Hepatocyte (in vitro differentiated cells): Measurements from ENCODE around the gene FBXL13. TPM values are rescaled to one million over a fixed set of nuclear protein-coding genes. Genes with fewer than 3 reads are reported as not detected.

Source experiments
- DNase-seq: peaks from one replicate; pipeline ENCODE4 v3.0.0-alpha.2; 2016; ENCODE audit warnings: low spot score
- H2AFZ ChIP-seq: fragments of 200-600 bp; sonication (generic); 2 replicates; pipeline ENCODE4 v1.6.0; 2016; ENCODE audit warnings: antibody characterized with exemption, mild to moderate bottlenecking
- H3K27ac ChIP-seq: fragments of 200-600 bp; sonication (generic); 2 replicates; pipeline ENCODE4 v1.5.1; 2016; ENCODE audit warnings: mild to moderate bottlenecking
- H3K27me3 ChIP-seq: fragments of 200-600 bp; sonication (generic); 2 replicates; pipeline ENCODE4 v1.6.1; 2016
- H3K36me3 ChIP-seq: fragments of 200-600 bp; sonication (generic); replicated peaks from 2 replicates; pipeline ENCODE4 v1.5.1; 2016; ENCODE audit warnings: low read depth; ENCODE audit not compliant: insufficient read depth
- H3K4me1 ChIP-seq: fragments of 200-600 bp; sonication (generic); 2 replicates; pipeline ENCODE4 v1.5.1; 2016; ENCODE audit warnings: mild to moderate bottlenecking, moderate library complexity; ENCODE audit not compliant: insufficient read depth
- H3K4me2 ChIP-seq: fragments of 200-600 bp; sonication (generic); 2 replicates; pipeline ENCODE4 v1.6.0; 2016
- H3K4me3 ChIP-seq: fragments of 200-600 bp; sonication (generic); 2 replicates; pipeline ENCODE4 v1.5.1; 2016; ENCODE audit warnings: mild to moderate bottlenecking
- H3K79me2 ChIP-seq: fragments of 200-600 bp; sonication (generic); 2 replicates; pipeline ENCODE4 v1.6.0; 2017; ENCODE audit warnings: mild to moderate bottlenecking
- H3K9me2 ChIP-seq: fragments of 200-600 bp; sonication (generic); replicated peaks from 2 replicates; pipeline ENCODE4 v1.6.0; 2017; ENCODE audit warnings: mild to moderate bottlenecking; ENCODE audit not compliant: insufficient read depth
- H3K9me3 ChIP-seq: fragments of 200-600 bp; sonication (generic); 2 replicates; pipeline ENCODE4 v1.5.1; 2016; ENCODE audit warnings: low read depth, mild to moderate bottlenecking
- H4K20me1 ChIP-seq: fragments of 200-600 bp; sonication (generic); 2 replicates; pipeline ENCODE4 v1.6.0; 2016; ENCODE audit warnings: mild to moderate bottlenecking; ENCODE audit not compliant: insufficient read depth, poor library complexity, severe bottlenecking
- EZH2 ChIP-seq: fragments of 200-600 bp; sonication (generic); IDR thresholded peaks from 2 replicates; pipeline ENCODE4 v1.6.1; 2016; ENCODE audit warnings: antibody characterized with exemption, mild to moderate bottlenecking, borderline replicate concordance
- EZH2phosphoT487 ChIP-seq: fragments of 200-600 bp; sonication (generic); IDR thresholded peaks from one replicate; pipeline ENCODE4 v1.6.1; 2018; ENCODE audit warnings: antibody characterized with exemption, mild to moderate bottlenecking, low read depth, moderate library complexity; ENCODE audit not compliant: unreplicated experiment, severe bottlenecking
- WGBS: methylation state at CpG from one replicate; pipeline ENCODE4 v1.1.6; 2016; ENCODE audit warnings: low lambda C conversion rate; ENCODE audit errors: missing lambda C conversion rate; 5-methylcytosine and 5-hydroxymethylcytosine counted together
- polyA plus RNA-seq: library from polyadenylated mRNA; unstranded; fragments of >200 nt; fragmentation: Nextera tagmentation; extraction: Ambion mirVana; gene quantifications from 2 replicates; pipeline ENCODE4 v1.2.1, GENCODE V29; 2016
- total RNA-seq: library from RNA; depleted of rRNA; stranded (reverse); fragments of >200 nt; gene quantifications from 2 replicates; pipeline ENCODE4 v1.2.3, GENCODE V29; 2014
- TF ChIP-seq, protein P1 (sequence below): fragments of 200-600 bp; sonication (generic); IDR thresholded peaks from 2 replicates; pipeline ENCODE4 v1.5.1; 2016; ENCODE audit warnings: antibody characterized with exemption, mild to moderate bottlenecking; ENCODE audit not compliant: poor library complexity

Gene FBXL13
- total and polyA plus RNA-seq, 2 experiments from 2014 or later = 0.30 to 1.8 TPM

DNA sequence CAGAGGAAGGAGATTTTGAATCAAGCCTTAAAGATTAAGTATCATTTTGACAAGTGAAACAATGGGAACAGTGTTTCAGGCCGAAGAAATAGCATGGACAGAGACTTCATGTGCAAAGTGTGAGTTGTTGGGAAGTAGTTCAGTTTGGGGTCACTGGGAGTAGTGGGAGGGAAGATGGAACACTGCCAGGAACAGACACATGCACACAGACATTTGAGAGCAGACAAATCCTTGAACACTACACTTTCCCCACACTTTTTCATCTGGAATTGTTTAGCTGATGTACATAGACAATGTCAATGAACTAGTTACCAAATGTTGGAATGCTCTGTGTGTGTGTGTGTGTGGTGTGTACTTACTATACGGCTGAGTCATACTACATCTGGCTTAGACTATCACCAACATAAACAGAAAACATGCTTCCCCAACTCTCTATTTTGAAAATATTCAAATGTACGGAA is 214.2 kb downstream of the FBXL13 start:
- H3K4me2 ChIP-seq = peak overlapping the region; percentile 19

DNA sequence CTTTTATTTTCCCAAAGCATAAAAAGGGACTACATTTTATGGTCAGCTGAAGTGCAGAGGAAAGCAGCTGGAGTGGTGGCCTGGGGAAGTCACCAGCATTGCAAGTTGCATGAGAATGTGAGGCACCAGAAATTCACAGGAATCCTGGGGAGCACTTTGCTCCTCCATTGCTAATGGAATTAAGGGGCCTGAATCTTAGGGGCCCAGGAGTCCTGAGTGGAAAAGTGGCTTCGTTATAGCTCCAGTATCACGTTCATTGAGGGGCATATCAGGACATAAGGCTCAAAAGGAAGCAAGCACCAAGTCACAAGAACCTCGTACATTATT is 214.8 kb downstream of the FBXL13 start:
- H3K4me2 ChIP-seq = peak overlapping the region; percentile 19
- no peak overlapping the region for H3K4me3 ChIP-seq
- DNase-seq = no peak
- no peaks in the 10 kb centered on the region for H3K9me3 ChIP-seq
- H3K9me2 ChIP-seq = no peaks in the 10 kb centered on the region
- no peak overlapping the region for H2AFZ ChIP-seq
- no peak for TF ChIP-seq EZH2
- TF ChIP-seq, protein P1, sequence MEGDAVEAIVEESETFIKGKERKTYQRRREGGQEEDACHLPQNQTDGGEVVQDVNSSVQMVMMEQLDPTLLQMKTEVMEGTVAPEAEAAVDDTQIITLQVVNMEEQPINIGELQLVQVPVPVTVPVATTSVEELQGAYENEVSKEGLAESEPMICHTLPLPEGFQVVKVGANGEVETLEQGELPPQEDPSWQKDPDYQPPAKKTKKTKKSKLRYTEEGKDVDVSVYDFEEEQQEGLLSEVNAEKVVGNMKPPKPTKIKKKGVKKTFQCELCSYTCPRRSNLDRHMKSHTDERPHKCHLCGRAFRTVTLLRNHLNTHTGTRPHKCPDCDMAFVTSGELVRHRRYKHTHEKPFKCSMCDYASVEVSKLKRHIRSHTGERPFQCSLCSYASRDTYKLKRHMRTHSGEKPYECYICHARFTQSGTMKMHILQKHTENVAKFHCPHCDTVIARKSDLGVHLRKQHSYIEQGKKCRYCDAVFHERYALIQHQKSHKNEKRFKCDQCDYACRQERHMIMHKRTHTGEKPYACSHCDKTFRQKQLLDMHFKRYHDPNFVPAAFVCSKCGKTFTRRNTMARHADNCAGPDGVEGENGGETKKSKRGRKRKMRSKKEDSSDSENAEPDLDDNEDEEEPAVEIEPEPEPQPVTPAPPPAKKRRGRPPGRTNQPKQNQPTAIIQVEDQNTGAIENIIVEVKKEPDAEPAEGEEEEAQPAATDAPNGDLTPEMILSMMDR = no peak
- TF ChIP-seq EZH2phosphoT487 = no peak
- 84% methylated on average over 3 of the region's 3 CpGs for WGBS
- H3K27ac ChIP-seq = peak overlapping the region; percentile 81
- no peaks in the 10 kb centered on the region for H3K27me3 ChIP-seq
- H4K20me1 ChIP-seq = no peaks in the 10 kb centered on the region
- H3K36me3 ChIP-seq = no peaks in the 10 kb centered on the region
- H3K4me1 ChIP-seq = peaks cover 20% of the 10 kb centered on the region
- H3K79me2 ChIP-seq = no peaks in the 10 kb centered on the region

More for the DNA sequence above, 214.2 kb downstream of the FBXL13 start:
- H3K79me2 ChIP-seq = no peaks in the 10 kb centered on the region
- no peaks in the 10 kb centered on the region for H3K36me3 ChIP-seq
- peaks cover 23% of the 10 kb centered on the region for H3K4me1 ChIP-seq
- no peaks in the 10 kb centered on the region for H4K20me1 ChIP-seq
- peak; percentile 70 for DNase-seq
- no peaks in the 10 kb centered on the region for H3K9me2 ChIP-seq
- peak overlapping the region; percentile 81 for H3K27ac ChIP-seq
- no peaks in the 10 kb centered on the region for H3K9me3 ChIP-seq
- no peak overlapping the region for H3K4me3 ChIP-seq
- TF ChIP-seq EZH2 = no peak
- TF ChIP-seq, protein P1 = no peak
- no peak for TF ChIP-seq EZH2phosphoT487
- no peaks in the 10 kb centered on the region for H3K27me3 ChIP-seq
- H2AFZ ChIP-seq = no peak overlapping the region
- 44% methylated on average over 3 of the region's 3 CpGs for WGBS

DNA sequence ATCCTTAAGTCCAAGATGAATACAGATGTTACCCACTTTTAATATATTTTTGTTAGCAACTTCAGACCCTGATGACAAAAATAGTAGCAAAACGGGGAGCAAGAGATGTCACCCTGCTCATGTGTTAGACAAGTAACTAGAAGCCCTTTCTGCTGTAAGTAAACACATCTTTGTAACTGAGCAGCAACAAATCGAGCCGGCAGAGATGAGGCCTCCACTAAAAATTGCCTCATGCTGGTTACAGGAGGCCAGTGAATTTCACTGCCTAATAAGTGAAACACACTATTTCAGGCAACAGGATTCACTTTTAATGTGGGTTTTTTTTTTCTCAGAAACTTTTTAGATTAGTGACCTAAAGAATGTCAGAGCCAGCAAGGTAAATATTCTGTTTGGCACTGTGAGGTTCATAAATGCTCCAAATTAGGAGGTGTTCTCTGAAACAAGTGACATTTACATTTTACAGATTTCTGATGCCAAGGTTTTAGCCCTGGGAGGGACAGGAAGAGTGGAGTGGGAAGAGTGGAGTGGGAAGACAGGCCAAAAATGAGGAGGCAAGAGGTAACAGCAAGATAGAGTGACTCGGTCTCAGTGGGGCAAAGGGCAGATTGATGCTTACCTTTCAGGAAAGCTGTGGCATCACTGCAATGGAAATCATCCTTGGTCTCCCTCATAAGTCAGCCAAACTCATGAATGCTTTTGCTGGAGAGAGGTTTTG is 215.4 kb downstream of the FBXL13 start:
- no peaks in the 10 kb centered on the region for H3K9me3 ChIP-seq

More for the DNA sequence above, 215.4 kb downstream of the FBXL13 start:
- DNase-seq = no peak
- H3K79me2 ChIP-seq = no peaks in the 10 kb centered on the region
- no peak overlapping the region for H3K4me3 ChIP-seq
- no peak overlapping the region for H2AFZ ChIP-seq
- WGBS = 38% methylated on average over 4 of the region's 4 CpGs
- H3K4me2 ChIP-seq = no peak overlapping the region
- TF ChIP-seq, protein P1 = no peak
- H3K4me1 ChIP-seq = peaks cover 20% of the 10 kb centered on the region
- no peaks in the 10 kb centered on the region for H3K9me2 ChIP-seq
- no peaks in the 10 kb centered on the region for H3K36me3 ChIP-seq
- no peaks in the 10 kb centered on the region for H3K27me3 ChIP-seq
- no peaks in the 10 kb centered on the region for H4K20me1 ChIP-seq
- peak overlapping the region; percentile 81 for H3K27ac ChIP-seq
